Neural progenitor cell (in vitro differentiated cells): ENCODE measurements around the gene CRMP1. TPM values are rescaled to one million over a fixed set of nuclear protein-coding genes. Genes with fewer than 3 reads are reported as not detected.

Source experiments
- DNase-seq: peaks from one replicate; pipeline ENCODE4 v3.0.0-alpha.2; 2016; ENCODE audit warnings: low spot score
- H2AFZ ChIP-seq: fragments of 200-600 bp; sonication (generic); replicated peaks from 2 replicates; pipeline ENCODE4 v1.6.1; 2016; ENCODE audit warnings: antibody characterized with exemption
- H3F3A ChIP-seq: fragments of 200-600 bp; sonication (generic); 2 replicates; pipeline ENCODE4 v1.6.1; 2016; ENCODE audit warnings: antibody characterized with exemption, low read depth
- H3K27ac ChIP-seq: fragments of 200-600 bp; sonication (generic); 2 replicates; pipeline ENCODE4 v1.5.1; 2016; ENCODE audit warnings: mild to moderate bottlenecking
- H3K27me3 ChIP-seq: fragments of 200-600 bp; sonication (generic); 2 replicates; pipeline ENCODE4 v1.6.1; 2016; ENCODE audit warnings: mild to moderate bottlenecking, moderate library complexity
- H3K36me3 ChIP-seq: fragments of 200-600 bp; sonication (generic); 2 replicates; pipeline ENCODE4 v1.5.1; 2016
- H3K4me1 ChIP-seq: fragments of 200-600 bp; sonication (generic); 2 replicates; pipeline ENCODE4 v1.6.1; 2016; ENCODE audit warnings: mixed run types
- H3K4me2 ChIP-seq: fragments of 200-600 bp; sonication (generic); 2 replicates; pipeline ENCODE4 v1.6.1; 2016
- H3K4me3 ChIP-seq: fragments of 200-600 bp; sonication (generic); 2 replicates; pipeline ENCODE4 v1.5.1; 2016
- H3K79me2 ChIP-seq: fragments of 200-600 bp; sonication (generic); 2 replicates; pipeline ENCODE4 v1.6.1; 2016; ENCODE audit warnings: low read depth
- H3K9ac ChIP-seq: fragments of 200-600 bp; sonication (generic); 2 replicates; pipeline ENCODE4 v1.6.1; 2016
- H3K9me3 ChIP-seq: fragments of 200-600 bp; sonication (generic); 2 replicates; pipeline ENCODE4 v1.5.1; 2016; ENCODE audit warnings: low read depth
- H4K20me1 ChIP-seq: fragments of 200-600 bp; sonication (generic); 2 replicates; pipeline ENCODE4 v1.6.1; 2016; ENCODE audit warnings: low read depth
- H3K27ac Mint-ChIP-seq: 3 replicates; pipeline ENCODE4 v1.8.0; 2021; ENCODE audit warnings: mixed read lengths
- H3K27me3 Mint-ChIP-seq: 2 replicates; pipeline ENCODE4 v1.8.0; 2022; ENCODE audit warnings: low read depth, mild to moderate bottlenecking, inconsistent platforms, moderate library complexity, mixed read lengths; ENCODE audit not compliant: insufficient read depth
- H3K36me3 Mint-ChIP-seq: 3 replicates; pipeline ENCODE4 v1.8.0; 2021; ENCODE audit warnings: mixed read lengths
- H3K4me1 Mint-ChIP-seq: 3 replicates; pipeline ENCODE4 v1.8.0; 2021; ENCODE audit warnings: mixed read lengths
- H3K4me3 Mint-ChIP-seq: 3 replicates; pipeline ENCODE4 v1.8.0; 2021; ENCODE audit warnings: mild to moderate bottlenecking, moderate library complexity, mixed read lengths
- H3K9me3 Mint-ChIP-seq: 3 replicates; pipeline ENCODE4 v1.8.0; 2020; ENCODE audit warnings: mixed read lengths
- EZH2 ChIP-seq: fragments of 200-600 bp; sonication (generic); IDR thresholded peaks from 2 replicates; pipeline ENCODE4 v1.6.1; 2017; ENCODE audit warnings: antibody characterized with exemption, mild to moderate bottlenecking, moderate library complexity
- EZH2phosphoT487 ChIP-seq: fragments of 200-600 bp; sonication (generic); IDR thresholded peaks from 2 replicates; pipeline ENCODE4 v1.6.1; 2017; ENCODE audit warnings: antibody characterized with exemption
- total RNA-seq: library from RNA; depleted of rRNA; stranded (reverse); fragments of >200 nt; gene quantifications from 2 replicates; pipeline ENCODE4 v1.2.3, GENCODE V29; 2015; ENCODE audit warnings: low replicate concordance
- TF ChIP-seq, protein P1 (sequence below): fragments of 200-600 bp; sonication (generic); IDR thresholded peaks from 2 replicates; pipeline ENCODE4 v1.5.1; 2017; ENCODE audit warnings: antibody characterized with exemption, mild to moderate bottlenecking

Gene CRMP1
- total RNA-seq, 1 donor from 2014 or later = 91.4 TPM

DNA sequence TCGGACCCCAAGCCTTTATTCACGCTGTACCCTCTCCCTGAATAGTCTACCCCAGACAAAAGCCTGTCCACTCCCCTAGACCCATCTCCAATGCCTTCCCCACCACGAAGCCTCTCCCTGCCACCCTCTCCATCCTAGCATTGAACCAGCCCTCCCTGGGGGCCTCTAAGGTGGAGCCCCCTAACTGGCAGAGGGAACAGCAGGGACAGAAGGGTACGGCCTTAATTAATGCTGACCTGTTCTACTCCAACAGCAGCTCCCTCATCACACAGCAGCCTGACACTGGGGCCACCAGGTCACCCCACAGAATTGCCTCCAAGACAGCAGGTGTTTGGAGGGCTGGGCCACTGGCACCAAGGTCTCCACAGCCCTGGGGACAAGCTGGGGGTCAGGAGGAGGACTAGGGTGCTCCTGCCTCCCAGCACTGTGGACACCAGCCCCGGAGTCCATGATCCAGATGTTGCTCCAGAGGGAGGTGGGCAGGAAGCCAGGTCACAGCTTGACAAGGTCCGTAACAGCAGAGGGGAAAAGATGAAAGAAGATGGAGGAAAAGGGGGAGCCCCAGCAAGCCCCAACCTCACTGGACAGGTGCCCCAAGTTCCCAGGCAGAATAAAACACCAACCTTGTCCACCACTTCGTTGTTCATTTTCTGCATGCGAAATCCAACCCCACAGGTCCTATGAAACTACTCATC lies 3.7 kb downstream of the CRMP1 start:
- H3K27ac ChIP-seq = no peak overlapping the region
- no peaks in the 10 kb centered on the region for H3K36me3 ChIP-seq
- Mint-ChIP-seq H3K4me3 (peak overlapping the region; percentile 86), H3K4me1 (peaks cover 33% of the 10 kb centered on the region), H3K27ac (no peak overlapping the region), H3K9me3 (peaks cover 4% of the 10 kb centered on the region), H3K36me3 (no peaks in the 10 kb centered on the region), H3K27me3 (peaks cover 30% of the 10 kb centered on the region)
- peaks cover 62% of the 10 kb centered on the region for H4K20me1 ChIP-seq
- H3K4me3 ChIP-seq = peak overlapping the region; percentile 100
- H3K9me3 ChIP-seq = no peaks in the 10 kb centered on the region
- H3K4me1 ChIP-seq = peaks cover 28% of the 10 kb centered on the region
- DNase-seq = no peak
- peaks cover 56% of the 10 kb centered on the region for H3K27me3 ChIP-seq
- H3K79me2 ChIP-seq = peaks cover 41% of the 10 kb centered on the region
- H3F3A ChIP-seq = peaks cover 26% of the 10 kb centered on the region
- no peak overlapping the region for H3K9ac ChIP-seq
- H3K4me2 ChIP-seq = peak overlapping the region; percentile 97
- H2AFZ ChIP-seq = no peak overlapping the region
- no peak for TF ChIP-seq EZH2
- no peak for TF ChIP-seq EZH2phosphoT487
- TF ChIP-seq, protein P1, sequence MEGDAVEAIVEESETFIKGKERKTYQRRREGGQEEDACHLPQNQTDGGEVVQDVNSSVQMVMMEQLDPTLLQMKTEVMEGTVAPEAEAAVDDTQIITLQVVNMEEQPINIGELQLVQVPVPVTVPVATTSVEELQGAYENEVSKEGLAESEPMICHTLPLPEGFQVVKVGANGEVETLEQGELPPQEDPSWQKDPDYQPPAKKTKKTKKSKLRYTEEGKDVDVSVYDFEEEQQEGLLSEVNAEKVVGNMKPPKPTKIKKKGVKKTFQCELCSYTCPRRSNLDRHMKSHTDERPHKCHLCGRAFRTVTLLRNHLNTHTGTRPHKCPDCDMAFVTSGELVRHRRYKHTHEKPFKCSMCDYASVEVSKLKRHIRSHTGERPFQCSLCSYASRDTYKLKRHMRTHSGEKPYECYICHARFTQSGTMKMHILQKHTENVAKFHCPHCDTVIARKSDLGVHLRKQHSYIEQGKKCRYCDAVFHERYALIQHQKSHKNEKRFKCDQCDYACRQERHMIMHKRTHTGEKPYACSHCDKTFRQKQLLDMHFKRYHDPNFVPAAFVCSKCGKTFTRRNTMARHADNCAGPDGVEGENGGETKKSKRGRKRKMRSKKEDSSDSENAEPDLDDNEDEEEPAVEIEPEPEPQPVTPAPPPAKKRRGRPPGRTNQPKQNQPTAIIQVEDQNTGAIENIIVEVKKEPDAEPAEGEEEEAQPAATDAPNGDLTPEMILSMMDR = no peak

DNA sequence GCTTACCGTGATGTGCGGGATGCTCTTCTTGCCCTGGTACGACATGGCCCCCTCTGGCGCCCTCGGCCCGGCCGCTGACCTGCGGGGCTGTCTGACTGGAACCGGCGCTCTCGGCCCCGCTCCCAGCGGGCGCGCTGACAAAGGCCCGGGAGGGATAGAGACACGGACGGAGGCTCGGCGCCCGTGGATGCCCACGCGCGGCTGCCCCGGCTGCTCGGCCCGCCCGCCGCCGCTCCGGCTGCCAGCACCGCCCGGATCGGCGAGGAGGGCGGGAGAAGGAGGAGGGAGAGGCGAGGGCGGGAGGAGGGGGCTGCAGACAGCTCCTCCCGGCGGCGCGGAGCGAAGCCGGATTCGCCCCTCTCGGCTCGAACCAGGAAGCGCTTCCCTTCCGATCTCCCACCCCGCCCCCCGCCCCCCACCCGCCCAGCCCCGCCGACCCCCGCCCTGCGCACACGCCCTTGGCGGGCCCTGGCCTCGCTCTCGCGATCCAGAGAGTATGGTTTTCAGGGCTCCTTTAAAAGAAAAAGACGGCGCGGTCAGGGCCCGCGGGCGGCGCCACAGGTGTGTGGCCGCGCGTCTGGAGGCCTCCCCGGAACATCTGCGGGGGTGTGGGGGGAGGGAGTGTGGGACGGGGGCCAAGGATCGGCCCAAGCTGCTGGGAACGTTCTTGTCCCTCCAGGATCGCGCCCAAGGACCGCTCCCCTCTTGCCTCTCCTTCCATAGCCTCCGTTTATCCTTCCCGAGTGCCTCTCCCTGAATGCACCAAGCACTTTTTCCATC lies 4.5 kb downstream of the CRMP1 start:
- Histone ChIP-seq H3K27ac (no peak overlapping the region), H3K4me3 (peak overlapping the region; percentile 100), H3K9ac (peak overlapping the region; percentile 56), H3K9me3 (no peaks in the 10 kb centered on the region), H3F3A (peaks cover 26% of the 10 kb centered on the region), H3K27me3 (peaks cover 48% of the 10 kb centered on the region), H4K20me1 (peaks cover 68% of the 10 kb centered on the region), H3K79me2 (peaks cover 48% of the 10 kb centered on the region), H3K4me1 (peaks cover 28% of the 10 kb centered on the region), H3K36me3 (no peaks in the 10 kb centered on the region), H3K4me2 (peak overlapping the region; percentile 97), H2AFZ (peak overlapping the region; percentile 80)
- Mint-ChIP-seq H3K9me3 (peaks cover 1% of the 10 kb centered on the region), H3K36me3 (no peaks in the 10 kb centered on the region), H3K4me3 (peak overlapping the region; percentile 86), H3K4me1 (peaks cover 33% of the 10 kb centered on the region), H3K27ac (no peak overlapping the region), H3K27me3 (peaks cover 22% of the 10 kb centered on the region)
- no peak for TF ChIP-seq EZH2phosphoT487
- TF ChIP-seq, protein P1 = peak; percentile 21
- DNase-seq = peak; percentile 92

DNA sequence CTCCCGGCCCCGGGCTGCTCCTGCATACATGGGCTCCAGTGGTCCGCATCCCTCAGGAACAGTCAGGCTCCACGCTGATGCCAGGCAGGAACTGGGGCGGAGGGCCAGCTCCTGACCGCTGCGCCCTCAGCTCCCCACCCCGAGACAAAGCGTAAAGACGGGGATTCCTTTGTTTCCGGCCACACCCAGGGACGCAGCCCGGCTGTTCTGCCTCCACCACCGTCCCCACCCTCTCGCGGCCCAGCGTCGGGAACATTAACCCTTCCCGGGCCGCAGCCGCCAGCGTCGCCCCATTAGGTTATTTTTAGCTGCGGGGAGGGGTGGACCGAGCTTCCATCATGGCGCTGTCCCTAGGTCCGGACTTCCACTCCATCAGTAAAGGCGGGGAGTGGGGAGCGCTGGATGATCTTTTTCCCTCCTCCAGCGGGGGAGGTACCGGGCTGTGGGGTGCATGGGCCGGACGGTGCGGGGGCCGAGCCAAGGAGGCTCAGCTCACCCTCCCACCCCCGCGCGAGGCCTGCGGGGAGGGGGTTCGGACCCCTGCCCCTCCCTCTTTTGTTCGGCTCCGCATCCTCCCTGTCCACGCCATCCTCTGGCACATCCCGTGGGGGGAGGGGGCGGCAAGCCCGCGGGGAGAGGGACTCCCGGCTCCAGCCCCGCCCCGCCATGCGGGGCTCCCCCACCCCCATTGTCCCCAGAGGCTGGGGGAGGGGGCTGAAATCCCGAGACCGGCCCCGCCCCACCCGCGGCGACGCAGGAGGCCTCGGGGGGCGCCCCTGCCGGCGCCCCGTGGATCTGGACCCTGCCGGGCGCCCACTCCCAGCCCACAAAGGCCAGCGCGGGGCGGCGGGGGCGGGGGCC lies 5.3 kb downstream of the CRMP1 start:
- Mint-ChIP-seq H3K27ac (no peak overlapping the region), H3K9me3 (no peaks in the 10 kb centered on the region), H3K4me3 (peak overlapping the region; percentile 92), H3K4me1 (peaks cover 31% of the 10 kb centered on the region), H3K36me3 (no peaks in the 10 kb centered on the region), H3K27me3 (peaks cover 20% of the 10 kb centered on the region)
- TF ChIP-seq, protein P1 = no peak
- TF ChIP-seq EZH2phosphoT487 (no peak), EZH2 (no peak)
- peak overlapping the region; percentile 97 for H3K4me2 ChIP-seq
- no peak overlapping the region for H3K27ac ChIP-seq
- no peaks in the 10 kb centered on the region for H3K9me3 ChIP-seq
- peak overlapping the region; percentile 100 for H3K4me3 ChIP-seq
- peaks cover 56% of the 10 kb centered on the region for H3K79me2 ChIP-seq
- peak overlapping the region; percentile 56 for H3K9ac ChIP-seq
- peaks cover 26% of the 10 kb centered on the region for H3F3A ChIP-seq
- H3K36me3 ChIP-seq = no peaks in the 10 kb centered on the region
- H4K20me1 ChIP-seq = peaks cover 73% of the 10 kb centered on the region
- H3K27me3 ChIP-seq = peaks cover 41% of the 10 kb centered on the region
- DNase-seq = peak; percentile 81
- H3K4me1 ChIP-seq = peaks cover 24% of the 10 kb centered on the region
- H2AFZ ChIP-seq = peak overlapping the region; percentile 80
